Measurements from ENCODE around the gene BBS1. TPM values are rescaled to one million over a fixed set of nuclear protein-coding genes. Genes with fewer than 3 reads are reported as not detected.
A peak's percentile ranks its signal among the peaks of the same experiment; 100 is the strongest.

The BBS1 gene
- polyA plus RNA-seq, 1 experiment, result 17.7 TPM

- Histone ChIP-seq H3K9me3 (ENCODE audit: control insufficient read depth, insufficient read depth, low read length) (no peaks in the 10 kb centered on the region), H3K27ac (ENCODE audit: low read depth, low read length) (peak overlapping the region; percentile 2), H3K27me3 (ENCODE audit: control insufficient read depth, insufficient read depth, low read length) (no peaks in the 10 kb centered on the region), H3K4me3 (ENCODE audit: low read depth, low read length) (peak overlapping the region; percentile 97)
- ChIA-PET CTCF (no interaction called here), POLR2A (interaction anchor here (1.5 kb wide), 1 partner anchor 35 kb away, joined by 6 read pairs; the partner anchor contains the start of gene ZDHHC24)
- DNase-seq (ENCODE audit: low read depth, low spot score), result no peak
- TF ChIP-seq CTCF (IDR thresholded peaks at IDR 0.05; ENCODE audit: low read depth, low read length), result no peak
These were observed 530 bp downstream of the BBS1 start for GRCh38 chr11:66510990-66511339.

- H3K4me3 ChIP-seq (ENCODE audit: low read depth, low read length), result no peak overlapping the region
- H3K9me3 ChIP-seq (ENCODE audit: control insufficient read depth, insufficient read depth, low read length), result no peaks in the 10 kb centered on the region
- no peaks in the 10 kb centered on the region for H3K27me3 ChIP-seq (ENCODE audit: control insufficient read depth, insufficient read depth, low read length)
- no peak for DNase-seq (ENCODE audit: low read depth, low spot score)
- POLR2A ChIA-PET, result interaction anchor here (0.5 kb wide), 1 partner anchor 472 kb away, joined by 4 read pairs; no protein-coding TSS in a partner anchor
- CTCF ChIA-PET, result no interaction called here
- TF ChIP-seq CTCF (IDR thresholded peaks at IDR 0.05; ENCODE audit: low read depth, low read length), result no peak
- no peak overlapping the region for H3K27ac ChIP-seq (ENCODE audit: low read depth, low read length)
These were observed 13.2 kb downstream of the BBS1 start for GRCh38 chr11:66523611-66524010.

GRCh38 chr11:66524304-66525040, 14.0 kb downstream of the BBS1 start:
- no peak for DNase-seq (ENCODE audit: low read depth, low spot score)
- Histone ChIP-seq H3K27me3 (ENCODE audit: control insufficient read depth, insufficient read depth, low read length) (no peaks in the 10 kb centered on the region), H3K4me3 (ENCODE audit: low read depth, low read length) (no peak overlapping the region), H3K9me3 (ENCODE audit: control insufficient read depth, insufficient read depth, low read length) (no peaks in the 10 kb centered on the region), H3K27ac (ENCODE audit: low read depth, low read length) (no peak overlapping the region)
- ChIA-PET POLR2A (interaction anchor here (0.5 kb wide), 1 partner anchor 472 kb away, joined by 4 read pairs; no protein-coding TSS in a partner anchor), CTCF (no interaction called here)
- no peak for TF ChIP-seq CTCF (IDR thresholded peaks at IDR 0.05; ENCODE audit: low read depth, low read length)

- ChIA-PET POLR2A (no interaction called here), CTCF (no interaction called here)
These were observed 18.6 kb downstream of the BBS1 start for GRCh38 chr11:66529069-66529468.

More at GRCh38 chr11:66529069-66529468, 18.6 kb downstream of the BBS1 start:
- Histone ChIP-seq H3K9me3 (ENCODE audit: control insufficient read depth, insufficient read depth, low read length) (no peaks in the 10 kb centered on the region), H3K27ac (ENCODE audit: low read depth, low read length) (no peak overlapping the region), H3K27me3 (ENCODE audit: control insufficient read depth, insufficient read depth, low read length) (no peaks in the 10 kb centered on the region), H3K4me3 (ENCODE audit: low read depth, low read length) (no peak overlapping the region)
- TF ChIP-seq CTCF (IDR thresholded peaks at IDR 0.05; ENCODE audit: low read depth, low read length), result no peak
- no peak for DNase-seq (ENCODE audit: low read depth, low spot score)

All from AG04450 (cell line).